ENCODE measurements around the gene ABCC6.

GRCh38 chr16:16196099-16196498 is 27.2 kb downstream of the ABCC6 start:
- TF ChIP-seq CTCF (IDR thresholded peaks at IDR 0.05) (no peak), POLR2A (IDR thresholded peaks at IDR 0.05) (no peak)
